GM19452 (cell line): Measurements from ENCODE around the gene RPRD2.
"Not testable (repeated sequence)": the region's sequence is repeated elsewhere in the genome, so short reads cannot be mapped to it uniquely, and the experiment has no call there.

ENCODE experiments used
- ATAC-seq: cut with Tn5 transposase; IDR thresholded peaks from one replicate; pipeline ENCODE4 v1.9.1; 2021; ENCODE audit not compliant: unreplicated experiment

RPRD2 gene

DNA sequence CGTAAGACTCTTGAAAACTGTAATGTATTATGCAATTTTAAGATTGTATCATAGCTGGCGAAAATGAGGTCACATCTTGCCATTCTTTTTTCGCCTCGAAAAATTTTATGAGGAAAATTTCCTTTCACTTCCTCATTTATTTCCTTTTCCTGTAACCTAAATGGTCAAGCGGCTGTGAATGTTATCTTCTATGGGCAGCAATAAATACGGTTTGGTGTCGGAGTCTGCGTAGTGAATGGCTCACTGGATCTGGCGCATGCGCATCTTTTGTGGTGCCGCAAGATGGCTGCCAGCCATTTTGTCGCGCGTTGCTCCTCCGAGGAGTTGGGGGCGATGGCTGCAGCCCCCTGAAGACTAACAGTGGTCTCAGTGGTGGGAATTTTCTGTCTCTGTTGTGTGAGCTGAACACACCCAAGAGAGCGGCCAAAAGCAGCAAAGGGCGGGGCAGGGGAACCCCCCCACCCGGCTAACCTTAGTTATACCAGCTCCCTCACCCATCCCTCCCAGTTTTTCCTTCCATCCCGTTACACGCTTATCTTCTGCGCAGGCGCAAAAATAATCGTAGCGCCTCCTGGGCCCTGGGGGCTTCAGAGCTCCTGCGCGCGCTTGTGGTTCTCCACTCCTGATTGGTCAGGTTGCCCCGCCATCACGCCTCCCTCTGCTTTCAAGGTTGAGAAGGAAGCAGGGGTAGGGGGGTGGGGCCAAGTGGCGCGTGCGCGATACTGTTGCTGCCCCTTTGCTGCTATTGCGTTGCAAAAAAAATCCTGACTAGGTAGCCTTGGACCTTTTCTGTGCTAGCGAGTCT lies at the start of gene RPRD2:
Gene RPRD2, plus strand, starts transcription at position 722 of the 805 bp plus-strand sequence. CDS start 568 bp downstream, outside the sequence.
- peak; percentile 69 for ATAC-seq

DNA sequence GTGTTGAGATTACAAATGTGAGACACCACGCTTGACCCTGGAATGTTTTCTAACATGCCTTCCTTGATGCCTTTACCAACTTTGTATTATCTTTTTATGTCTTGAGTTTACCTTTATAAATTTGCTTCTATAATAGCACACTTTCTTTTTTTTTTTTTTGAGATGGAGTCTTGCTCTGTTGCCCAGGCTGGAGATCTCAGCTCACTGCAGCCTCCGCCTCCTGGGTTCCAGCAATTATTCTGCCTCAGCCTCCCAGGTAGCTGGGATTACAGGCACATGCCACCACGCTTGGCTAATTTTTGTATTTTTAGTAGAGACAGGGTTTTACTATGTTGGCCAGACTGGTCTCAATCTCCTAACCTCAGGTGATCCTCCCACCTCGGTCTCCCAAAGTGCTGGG lies 49.3 kb upstream of the RPRD2 start:
- not testable (repeated sequence) for ATAC-seq

DNA sequence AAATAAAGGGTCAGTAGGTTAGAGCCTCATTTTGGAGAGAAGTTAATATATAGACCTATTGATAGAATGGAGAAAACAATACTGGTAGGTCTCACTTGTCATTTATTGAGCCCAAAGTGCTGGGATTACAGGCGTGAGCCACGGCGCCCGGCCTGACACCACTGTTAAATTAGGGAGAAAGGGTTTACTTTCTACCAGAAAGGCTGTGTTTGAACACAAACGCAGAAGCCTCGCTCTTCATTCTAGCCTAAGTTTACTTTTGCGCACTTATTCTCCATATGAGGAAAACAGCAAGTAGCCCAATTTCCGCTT lies 43.3 kb upstream of the RPRD2 start:
- ATAC-seq: no peak

DNA sequence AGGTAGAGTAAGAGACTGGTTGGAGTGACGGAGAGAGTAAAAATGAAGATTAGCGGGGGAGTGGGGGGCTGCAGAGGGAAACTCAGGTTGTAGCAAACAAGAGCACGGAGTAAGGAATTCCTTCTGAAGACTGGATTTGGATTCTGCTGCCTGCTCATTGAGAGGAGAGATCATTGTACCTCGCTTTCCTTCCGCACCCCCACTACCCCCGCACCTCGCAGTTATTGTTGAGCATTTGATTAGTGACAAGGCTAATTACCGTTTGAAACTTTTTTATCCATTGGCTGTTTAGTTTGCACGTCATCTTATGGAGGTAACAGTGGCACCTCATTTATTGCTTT lies 42.2 kb upstream of the RPRD2 start:
- ATAC-seq: no peak

DNA sequence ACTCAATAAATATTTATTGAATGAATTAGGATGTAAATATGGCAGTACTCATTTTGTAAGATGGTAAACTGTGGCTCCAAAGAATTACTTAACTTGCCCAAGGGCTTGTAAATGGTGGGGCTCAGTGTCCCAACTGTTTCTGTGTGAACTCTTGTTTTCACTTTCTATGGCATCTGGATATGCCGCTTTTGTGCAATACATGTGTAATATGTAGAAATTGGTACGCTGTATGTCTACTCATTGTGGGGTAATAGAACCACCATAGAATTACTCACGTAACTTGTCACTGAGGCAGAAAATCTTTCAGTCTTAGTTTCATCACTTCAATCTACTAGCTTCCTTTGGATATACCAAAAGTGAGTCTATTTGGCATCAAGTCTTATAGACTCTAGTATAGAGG lies 41.6 kb upstream of the RPRD2 start:
- ATAC-seq: no peak

DNA sequence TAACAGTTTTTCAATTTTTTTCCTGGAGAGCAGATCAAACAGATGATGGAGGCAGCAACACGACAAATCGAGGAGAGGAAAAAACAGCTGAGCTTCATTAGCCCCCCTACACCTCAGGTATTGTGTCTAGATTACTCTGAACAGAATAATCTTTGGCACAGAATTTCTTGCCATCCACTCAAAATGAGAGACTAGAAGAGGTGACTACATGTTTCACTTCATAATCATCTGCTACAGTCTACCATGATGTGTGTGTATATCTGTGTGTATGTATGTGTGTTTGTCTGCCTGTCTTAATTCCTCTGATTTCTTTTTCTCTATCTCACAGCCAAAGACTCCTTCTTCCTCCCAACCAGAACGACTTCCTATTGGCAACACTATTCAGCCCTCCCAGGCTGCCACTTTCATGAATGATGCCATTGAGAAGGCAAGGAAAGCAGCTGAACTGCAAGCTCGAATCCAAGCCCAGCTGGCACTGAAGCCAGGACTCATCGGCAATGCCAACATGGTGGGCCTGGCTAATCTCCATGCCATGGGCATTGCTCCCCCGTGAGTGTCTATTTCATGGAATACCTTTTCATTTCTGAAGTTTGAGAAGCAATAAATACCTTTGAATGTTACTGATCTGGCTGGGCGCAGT lies 31.2 kb upstream of the RPRD2 start:
- no peak for ATAC-seq

DNA sequence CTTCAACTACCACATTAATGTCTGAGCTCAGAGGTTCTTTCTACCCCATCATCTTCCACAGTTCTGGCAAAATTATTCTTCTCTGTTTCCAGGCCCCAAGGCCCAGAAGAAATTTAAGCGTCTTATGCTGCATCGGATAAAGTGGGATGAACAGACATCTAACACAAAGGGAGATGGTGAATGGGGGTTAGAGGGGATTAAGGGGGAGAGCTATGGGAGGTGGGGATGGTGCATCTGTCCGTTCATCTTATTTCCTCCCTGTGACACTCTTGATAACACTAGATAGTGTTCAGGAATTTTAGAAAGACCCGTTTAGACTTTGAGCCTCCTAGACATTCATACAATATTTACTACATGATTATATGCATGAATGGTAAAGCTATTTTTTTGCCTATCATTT lies 17.6 kb upstream of the RPRD2 start:
- no peak for ATAC-seq

DNA sequence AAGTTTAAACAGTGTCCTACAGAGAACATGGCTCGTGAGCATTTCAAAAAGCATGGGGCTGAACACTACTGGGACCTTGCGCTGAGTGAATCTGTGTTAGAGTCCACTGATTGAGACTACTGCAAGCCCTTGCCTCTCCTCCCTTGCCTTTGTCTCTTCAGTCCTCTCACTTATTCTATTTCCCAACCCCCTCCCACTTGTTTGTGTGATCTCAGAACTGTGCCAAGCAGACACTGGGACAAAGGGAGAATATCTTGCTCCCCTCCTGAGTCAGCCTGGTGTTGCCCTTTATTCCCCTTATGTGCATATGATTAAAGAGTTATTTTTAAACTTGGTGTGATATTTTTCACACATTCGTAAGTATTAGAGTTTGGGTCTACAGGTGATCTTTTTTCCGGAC lies 11.1 kb upstream of the RPRD2 start:
- ATAC-seq: no peak

DNA sequence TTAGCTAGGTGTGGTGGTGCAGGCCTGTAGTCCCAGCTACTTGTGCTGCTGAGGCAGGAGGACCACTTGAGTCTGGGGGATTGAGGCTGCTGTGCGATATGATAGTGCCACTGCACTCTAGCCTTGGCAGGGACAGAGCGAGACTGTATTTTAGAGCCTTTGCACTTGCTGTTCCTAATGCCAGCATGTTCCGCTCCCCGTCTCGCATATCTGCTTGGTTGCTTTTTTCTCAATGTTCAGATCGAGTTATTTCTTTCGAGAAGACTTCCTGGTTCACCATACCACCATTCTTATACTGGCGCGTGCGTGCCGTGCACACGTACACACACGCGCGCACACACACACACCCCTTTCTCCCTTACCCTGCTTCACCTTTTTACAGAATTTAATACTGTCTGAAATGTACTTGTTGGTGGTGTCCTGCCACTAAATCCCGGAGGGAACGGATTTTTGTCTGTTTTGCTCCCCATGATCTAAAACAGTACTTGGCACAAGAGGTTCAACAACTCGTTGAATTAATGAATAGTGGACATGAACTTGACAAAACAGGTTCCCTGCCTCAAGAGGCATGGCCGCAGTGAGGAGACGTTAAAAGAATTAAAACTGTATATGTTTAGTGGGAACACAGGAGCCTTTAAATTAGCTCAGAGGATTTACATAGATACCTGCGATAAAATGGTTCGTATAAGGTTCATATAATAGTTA lies 1.1 kb upstream of the RPRD2 start:
- no peak for ATAC-seq

DNA sequence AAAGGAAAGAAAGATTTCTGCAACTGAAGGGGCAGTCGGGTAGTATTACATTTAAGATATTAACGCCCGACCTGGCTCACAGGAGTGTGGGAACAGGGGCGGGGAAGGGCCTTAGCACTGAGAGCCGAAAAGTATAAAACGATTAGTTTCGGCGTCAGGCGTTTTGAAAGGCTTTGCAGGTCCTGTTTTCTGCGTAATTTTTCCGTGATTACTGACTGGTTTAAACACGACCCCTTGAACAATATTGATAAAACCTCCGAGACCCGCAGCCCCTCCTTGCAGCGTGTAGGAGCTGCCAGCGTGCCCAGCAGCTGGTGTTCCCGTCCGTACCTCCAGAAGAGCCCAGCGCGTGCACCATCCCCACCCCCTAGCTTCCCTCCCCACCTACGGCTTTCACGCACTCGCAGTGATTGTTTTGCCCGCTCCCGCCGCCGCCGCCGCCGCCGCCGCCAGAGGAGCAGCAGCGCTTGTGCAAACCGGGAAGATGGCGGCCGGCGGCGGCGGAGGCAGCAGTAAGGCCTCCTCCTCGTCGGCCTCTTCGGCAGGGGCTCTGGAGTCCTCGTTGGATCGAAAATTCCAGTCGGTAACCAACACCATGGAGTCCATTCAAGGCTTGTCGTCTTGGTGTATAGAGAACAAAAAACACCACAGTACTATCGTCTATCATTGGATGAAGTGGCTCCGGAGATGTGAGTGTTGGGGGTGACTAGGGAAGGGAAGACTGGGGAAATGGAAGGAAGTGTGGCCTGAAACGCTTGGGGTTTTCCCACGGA lies 470 bp downstream of the RPRD2 start:
- no peak for ATAC-seq

DNA sequence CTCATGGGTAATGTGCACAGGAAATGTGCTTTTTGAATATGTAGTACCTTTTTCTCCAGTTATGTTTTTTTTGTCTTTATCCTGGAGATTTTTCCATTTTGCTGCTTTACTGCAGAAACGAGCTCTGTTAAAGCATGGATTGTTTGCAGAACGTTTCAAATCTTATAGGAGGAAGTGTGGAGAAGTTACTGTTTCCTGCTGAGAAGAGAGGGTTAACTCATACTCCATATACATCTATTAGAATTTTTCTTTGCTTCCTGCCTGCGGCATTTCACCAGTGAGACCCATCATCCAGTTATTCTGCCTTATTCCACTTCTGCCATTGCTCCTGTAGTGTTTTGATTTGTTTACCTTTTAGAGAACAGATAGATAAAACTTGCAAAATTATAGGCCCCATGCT lies 2.0 kb downstream of the RPRD2 start:
- ATAC-seq: no peak

DNA sequence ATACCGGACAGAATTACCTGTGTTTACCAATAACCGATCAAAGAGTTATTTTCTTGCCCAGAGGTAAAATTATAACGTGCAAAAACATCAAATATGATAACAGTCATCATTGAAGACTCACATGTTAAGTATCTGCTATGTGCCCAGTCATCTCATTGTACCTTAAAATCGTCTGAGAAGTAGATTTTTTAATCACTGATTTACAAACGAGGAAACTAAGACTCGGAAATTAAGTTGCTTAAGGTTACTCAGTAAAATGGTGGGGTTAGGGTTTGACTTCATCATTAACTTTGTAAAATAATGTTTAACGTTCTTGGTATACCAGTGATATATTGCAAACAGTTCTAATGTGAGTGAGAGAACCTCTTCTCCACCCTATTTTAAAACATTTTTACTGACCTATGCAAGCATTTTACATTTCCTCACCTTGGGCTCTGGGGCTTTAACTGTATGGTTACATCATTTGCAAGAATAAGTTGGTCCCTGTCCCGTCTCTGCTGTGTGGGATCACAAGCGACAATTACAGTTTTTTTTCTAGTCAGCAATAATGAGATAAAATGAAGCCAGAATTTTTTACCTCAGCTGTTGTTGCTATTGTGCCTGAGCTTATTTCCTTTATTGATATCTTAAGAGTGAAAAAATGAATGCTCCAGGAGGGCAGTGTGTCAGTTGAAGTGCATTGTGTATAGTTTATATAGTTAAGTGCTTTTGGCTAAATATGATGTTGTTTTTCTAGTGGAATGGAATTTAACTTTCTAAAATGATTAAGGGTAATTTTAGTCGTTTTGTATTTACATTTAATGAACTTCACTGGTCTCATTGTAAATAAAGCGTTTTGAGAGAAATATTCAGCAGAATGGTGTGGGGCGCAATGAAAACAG lies 2.7 kb downstream of the RPRD2 start:
- no peak for ATAC-seq

DNA sequence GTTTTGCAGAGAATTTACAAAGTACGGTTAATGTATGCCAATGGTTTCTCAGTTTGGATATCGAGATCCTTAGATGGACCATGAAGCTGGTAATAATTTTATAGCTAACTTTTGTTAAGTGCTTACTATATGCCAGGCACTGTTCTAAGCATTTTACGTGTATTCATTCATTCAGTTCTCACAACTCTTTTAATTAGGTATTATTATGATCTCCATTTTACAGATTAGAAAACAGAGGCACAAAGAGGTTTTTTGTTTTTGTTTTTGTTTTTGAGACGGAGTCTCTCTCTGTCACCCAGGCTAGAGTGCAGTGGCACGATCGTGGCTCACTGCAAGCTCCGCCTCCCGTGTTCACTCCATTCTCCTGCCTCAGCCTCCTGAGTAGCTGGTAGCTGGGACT lies 7.2 kb downstream of the RPRD2 start:
- ATAC-seq: no peak

DNA sequence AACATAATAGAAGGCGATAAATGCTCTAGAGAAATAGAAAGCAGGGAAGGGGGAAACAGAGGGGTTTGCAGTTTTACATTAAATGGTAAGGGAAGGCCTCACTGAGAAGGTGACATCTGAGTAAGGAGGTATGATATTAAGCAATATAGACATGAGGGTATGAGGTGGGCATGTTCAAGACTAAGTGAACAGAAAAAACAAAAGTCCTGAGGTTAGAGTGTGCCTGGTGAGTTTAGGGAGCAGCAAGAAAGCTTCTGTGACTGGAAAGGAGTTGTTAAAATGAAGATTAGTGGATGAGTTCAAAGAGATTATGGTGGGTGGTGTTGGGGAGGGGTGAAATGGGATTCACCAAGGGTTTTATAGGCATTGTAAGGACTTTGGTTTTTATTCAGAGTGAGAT lies 8.6 kb downstream of the RPRD2 start:
- no peak for ATAC-seq

DNA sequence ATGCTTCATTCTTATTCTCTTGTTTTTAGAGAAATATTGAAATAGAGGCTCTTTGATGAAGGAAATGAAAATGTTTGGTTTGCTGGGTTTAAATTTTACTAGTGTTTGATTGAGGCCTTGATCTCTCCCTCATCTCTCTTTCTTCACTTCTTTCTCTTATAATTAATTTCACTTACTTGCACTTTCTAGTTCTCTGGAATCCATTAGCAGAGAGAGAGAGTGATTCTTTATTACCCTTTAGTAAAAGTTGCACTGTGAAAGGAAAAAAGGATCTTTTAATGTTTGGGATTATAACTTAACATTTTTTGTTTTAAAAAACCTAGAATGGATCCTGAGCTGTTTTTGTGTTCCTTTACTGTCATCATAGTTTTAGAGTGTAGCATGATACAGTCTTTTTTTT lies 12.2 kb downstream of the RPRD2 start:
- no peak for ATAC-seq

DNA sequence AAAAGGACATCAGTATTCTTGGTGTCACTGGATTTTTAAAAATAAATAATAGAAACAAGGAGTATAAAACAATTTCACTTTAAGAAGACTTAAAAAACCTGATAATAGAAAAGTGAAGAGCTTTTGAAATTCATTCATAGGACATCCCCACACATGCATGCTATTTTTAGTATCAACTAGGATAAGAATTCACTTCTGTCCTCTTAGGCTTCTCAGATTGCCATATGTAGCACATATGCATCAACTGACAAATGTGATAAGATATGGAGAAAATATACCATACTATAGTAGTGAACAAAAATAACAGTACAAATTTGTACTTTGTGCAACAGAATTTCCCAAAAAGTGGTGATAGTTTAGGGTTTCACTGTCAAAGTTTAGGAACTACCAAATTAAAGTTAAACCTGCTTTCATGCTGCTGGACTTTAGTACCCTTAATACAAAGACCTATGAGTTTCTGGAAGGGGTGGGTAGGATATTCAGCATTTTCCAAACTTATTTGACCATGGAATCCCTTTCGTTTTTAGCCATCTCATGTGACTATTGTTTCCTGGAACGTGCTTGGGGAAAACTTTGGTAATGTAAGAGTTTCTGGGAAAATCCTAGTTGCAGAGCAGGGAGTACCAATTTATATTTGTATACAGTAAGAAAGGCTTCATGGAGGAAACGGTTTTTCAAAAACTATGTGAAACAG lies 19.8 kb downstream of the RPRD2 start:
- no peak for ATAC-seq

DNA sequence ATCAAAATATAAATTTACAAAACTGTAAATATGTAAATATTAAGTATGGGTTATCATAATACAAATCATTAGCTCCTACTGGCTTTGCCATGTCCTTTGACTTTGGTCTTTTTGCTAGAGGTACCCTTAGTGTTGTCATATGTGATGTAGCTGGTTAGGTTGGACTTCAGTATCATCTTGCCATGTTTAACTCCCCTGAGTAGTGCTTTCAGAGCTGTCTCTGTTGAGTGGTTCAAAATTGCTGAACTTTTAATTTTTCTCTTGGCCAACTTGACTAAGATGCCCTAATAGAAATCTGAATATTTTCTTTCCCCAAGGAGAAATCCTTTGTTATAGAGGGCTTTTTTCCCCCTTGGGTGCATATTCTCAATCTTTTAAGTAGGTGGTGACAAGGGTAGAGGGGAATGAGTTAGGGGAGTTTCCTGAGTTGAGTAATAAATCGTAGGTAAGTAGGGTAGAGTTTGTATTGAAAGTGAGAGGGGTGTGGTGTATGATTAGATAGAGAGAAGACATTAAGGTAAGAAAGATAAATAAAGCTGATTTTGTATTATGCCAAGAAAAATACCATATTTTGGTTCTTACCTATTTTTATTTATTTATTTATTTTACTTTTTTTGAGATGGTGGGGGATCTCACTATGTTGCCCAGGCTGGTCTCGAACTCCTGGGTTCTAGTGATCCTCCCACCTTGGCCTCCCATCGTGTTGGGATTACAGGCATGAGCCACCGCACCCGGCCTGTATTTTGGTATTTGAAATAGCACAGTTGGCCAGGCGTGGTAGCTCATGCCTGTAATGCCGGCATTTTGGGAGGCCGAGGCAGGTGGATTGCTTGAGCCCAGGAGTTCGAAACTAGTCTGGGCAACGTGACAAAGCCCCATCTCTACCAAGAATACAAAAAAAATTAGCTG lies 21.8 kb downstream of the RPRD2 start:
- ATAC-seq: no peak

DNA sequence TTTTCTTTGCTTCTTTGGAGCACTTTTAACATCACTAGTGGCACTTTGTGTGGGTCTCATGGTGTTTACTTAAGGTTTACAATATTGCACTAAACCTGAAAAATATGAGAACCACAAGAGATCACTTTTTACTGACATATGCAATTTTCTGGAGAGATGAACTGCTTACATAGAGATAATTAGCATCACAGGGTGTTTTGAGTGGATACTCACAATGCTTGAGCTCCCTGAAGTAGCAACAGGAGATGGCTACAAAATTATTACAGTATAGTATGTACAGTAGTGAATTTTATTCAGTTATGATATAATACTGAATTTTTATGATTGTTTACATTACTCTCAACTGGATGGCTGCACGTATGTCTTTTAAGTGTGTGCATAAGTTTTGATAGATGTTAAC lies 22.6 kb downstream of the RPRD2 start:
- ATAC-seq: no peak

DNA sequence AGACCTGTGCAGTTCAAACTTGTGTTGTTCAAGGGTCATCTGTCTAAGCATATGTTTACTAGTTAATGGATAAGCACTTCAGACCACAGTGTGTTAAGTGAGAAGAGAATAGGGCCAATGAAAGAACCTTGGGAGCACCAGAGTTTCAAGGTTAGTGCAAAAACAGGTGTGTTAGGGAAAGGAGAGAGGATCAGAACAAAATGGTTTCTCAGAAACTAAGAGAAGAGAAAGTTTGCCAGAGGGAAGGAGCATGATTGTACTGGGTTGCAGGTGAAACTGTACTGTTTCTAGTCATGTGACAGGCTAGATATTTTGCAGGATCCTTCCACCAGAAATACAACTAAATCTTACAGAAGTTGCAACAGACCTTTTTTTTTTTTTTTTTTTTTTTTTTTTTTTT lies 23.3 kb downstream of the RPRD2 start:
- ATAC-seq: no peak
